GM12801 (cell line): Measurements from ENCODE around the gene GNB1.

Experiments
- TF ChIP-seq, protein P1 (sequence below): IDR thresholded peaks from one replicate; pipeline ENCODE4 v1.5.1; 2011; ENCODE audit warnings: control low read depth; ENCODE audit not compliant: insufficient read length; ENCODE audit errors: extremely low read depth

The GNB1 gene

DNA sequence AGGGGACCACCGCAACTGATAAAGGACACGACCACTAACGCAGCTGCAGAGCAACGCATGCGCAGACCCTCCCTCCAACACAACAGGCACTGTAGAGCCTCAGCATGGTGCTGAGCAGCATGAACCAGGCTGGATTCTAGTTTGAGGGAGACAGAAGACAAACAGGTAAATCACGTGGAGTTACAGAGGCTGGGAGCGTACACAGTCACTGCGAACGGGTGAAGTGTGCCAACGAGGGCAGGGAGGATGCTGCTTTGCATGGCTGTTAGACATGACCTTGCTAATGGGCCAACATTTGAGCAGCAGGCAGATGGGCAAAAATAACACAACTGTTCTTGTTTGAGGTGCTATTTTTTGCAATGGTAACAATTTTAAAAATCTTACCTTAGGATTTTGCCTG is 57.4 kb downstream of the GNB1 start:
- TF ChIP-seq, protein P1, sequence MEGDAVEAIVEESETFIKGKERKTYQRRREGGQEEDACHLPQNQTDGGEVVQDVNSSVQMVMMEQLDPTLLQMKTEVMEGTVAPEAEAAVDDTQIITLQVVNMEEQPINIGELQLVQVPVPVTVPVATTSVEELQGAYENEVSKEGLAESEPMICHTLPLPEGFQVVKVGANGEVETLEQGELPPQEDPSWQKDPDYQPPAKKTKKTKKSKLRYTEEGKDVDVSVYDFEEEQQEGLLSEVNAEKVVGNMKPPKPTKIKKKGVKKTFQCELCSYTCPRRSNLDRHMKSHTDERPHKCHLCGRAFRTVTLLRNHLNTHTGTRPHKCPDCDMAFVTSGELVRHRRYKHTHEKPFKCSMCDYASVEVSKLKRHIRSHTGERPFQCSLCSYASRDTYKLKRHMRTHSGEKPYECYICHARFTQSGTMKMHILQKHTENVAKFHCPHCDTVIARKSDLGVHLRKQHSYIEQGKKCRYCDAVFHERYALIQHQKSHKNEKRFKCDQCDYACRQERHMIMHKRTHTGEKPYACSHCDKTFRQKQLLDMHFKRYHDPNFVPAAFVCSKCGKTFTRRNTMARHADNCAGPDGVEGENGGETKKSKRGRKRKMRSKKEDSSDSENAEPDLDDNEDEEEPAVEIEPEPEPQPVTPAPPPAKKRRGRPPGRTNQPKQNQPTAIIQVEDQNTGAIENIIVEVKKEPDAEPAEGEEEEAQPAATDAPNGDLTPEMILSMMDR = no peak

DNA sequence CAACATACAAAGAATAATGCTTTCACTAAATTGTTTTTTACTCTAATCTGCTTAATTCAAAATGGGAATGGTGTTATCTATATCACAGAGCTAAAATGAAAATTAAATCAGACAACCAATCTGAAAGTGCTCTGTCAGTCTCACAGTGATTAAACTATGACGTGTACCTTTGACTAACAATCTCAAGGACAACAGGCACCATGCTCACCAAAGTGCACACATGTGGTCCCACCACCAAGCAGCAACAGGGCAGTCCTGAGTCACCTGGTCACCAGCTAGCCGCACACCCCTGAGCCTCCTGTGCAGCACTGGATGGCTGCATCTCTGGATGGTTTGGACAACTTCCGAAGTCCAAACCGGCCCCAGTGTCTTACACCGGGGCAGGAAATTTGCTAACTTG is 58.1 kb downstream of the GNB1 start:
- TF ChIP-seq, protein P1 = no peak

DNA sequence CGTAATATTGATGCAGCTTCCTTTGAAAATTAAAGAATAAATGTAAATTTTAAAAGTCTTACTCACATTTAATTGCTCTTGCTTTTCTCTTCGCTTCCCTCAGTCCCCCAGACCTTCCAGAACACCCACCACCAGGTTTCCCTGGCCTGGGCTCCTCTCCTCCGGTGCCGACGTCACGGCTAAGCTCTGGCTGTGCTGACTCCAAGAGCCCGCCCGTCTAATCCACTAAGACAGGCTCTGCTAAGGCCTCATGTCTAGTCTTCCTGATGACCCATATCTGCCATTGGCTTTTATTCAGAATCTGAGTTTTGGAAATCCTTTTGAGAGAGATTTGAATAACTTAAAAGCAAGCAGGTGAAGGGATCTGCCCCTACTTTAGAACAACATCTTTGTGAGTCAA is 58.7 kb downstream of the GNB1 start:
- TF ChIP-seq, protein P1 = no peak

DNA sequence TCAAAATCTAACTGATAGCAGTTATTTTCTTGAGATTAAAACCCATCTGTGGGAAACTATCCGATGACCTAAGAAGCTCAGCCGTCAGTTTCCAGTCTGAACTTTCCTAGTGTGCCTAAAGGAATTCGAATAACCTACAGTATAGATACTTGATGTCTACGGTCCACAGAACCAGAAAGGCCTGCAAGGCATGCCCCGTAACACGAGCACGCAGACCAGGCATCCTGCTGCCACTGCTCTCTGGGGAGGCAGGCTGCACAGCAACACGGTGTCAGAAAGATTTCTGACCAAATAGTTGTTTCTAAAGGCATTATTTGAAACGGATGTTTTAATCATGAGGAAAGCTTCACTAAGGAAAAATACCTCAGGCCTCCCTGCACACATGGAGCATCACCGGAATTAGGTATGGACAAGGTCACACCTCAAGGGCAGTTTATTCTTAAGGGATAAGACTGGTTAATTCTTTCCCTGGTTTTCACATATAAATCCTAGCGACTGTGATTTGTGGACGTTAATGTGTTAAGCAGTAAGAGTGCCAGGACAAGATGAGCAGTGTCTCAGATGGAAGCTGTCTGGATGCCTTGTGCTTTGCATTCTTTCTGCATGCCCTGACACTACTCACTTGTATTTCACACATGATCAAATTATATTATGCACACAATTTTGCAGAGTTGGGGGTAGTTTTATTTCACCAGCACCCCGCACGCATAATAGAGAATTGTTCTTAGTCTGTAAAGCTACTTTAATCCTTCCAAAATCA is 63.6 kb downstream of the GNB1 start:
- TF ChIP-seq, protein P1 = no peak

DNA sequence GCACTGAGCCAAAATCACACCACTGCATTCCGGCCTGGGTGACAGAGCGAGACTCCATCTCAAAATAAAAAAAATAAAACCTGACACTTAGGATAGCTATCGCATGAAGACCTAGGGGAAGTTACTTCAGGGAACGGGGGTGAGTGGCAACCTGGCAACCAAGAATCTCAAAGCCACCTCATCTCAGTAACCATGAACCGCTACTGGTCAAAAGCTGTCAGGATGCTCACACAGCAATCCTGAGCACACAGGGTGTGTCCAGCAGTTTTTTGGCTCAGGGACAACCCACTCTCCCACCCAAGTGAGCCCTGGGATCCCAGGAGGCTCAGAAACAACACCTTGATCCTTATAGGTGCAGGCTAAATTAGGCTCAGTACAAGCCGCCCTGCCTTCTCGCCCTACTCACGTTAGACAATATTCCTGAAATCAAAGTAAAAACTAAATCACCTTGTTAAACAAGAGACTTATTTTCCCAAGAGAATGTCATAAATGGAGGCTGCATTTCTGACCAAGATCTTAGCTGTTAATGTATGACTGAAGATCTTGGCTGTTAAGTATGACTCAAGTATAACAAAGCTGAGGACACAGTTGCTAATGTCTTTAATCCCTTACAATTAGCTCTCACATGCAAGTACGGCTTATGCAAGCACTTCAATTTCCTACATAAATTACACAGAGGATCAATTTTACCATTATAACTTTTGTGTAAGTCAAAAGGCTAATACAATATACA is 64.4 kb downstream of the GNB1 start:
- TF ChIP-seq, protein P1 = no peak

DNA sequence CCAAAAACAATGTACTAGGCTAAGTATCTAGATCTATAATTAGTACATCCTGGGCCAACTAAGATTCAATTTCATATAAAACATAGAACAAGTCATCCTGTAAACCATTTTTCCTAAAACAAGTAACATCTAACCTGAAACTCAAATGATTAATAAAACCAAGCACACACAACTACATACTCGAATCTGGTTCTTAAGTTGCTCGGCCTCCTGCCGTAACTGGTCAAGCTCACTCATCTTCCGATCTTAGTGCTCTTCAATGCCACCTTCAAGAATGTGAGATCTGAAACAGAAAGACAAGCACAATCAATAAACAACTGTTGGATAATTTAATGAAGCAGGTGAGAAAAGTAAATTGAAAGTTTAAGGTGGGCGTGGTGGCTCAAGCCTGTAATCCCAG is 65.7 kb downstream of the GNB1 start:
- TF ChIP-seq, protein P1 = no peak

DNA sequence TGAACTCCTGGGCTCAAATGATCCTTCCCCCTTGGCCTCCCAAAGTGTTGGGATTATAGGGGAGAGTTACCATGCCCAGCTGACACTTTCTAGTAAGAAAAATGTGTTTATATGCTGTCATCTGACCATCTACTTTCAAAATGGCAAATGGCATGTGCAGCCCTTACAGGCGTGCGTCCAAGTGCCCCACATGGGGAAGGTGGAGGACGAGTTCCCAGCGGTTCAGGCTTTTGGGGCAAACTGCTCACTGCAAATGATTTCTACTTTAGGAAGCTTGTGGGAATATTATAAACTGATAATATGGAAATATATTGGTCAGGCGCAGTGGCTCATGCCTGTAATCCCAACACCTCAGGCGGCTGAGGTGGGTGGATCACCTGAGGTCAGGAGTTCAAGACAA is 71.1 kb downstream of the GNB1 start:
- TF ChIP-seq, protein P1 = no peak
